ENCODE data around the gene ZSCAN5A.

ZSCAN5A gene

DNA sequence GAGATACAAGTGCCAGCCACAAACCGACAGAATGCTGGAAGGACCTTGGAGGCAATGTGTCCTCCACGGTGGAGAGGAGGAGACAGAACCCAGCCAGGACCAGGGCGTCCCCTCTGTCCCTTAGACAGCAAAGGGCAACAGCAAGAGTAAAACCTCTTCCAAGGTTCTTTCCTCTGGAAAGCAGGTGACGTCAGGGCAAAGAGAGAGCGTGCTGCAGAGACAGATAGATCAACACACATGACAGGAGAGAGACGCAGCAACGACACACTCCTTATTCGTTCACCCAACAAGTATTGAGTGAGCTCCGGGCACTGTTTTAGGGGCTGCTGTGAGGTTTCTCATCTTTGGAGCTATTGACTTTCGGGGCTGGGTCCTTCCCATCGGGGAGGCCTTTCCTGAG, 140.1 kb downstream of the ZSCAN5A start:
- DNase-seq, result no peak
- in situ Hi-C loops (cut with MboI; ENCODE audit: low pct_unique_long_range_greater_than_20kb, low sequenced_read_pairs), result no loop called here

DNA sequence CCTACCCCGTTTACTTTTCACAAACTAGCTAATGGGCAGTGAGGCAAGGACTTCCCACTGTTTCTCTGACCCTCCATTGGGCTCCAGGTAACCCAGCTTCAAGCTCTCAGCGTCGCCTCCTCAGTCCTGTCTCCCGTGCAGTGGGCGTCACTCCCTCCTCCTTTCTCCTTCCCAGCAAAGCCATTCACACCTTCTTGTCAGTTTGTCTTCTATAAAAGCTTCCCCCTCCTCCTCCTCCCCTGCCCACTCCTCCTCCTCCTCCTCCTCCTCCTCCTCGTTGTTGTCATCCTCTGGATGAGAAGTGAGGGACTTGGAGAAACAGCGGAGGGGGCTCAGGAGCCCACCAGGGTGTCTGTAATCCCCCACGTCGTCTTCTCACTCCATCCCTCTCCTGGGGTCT, 140.6 kb downstream of the ZSCAN5A start:
- no peak for DNase-seq
- in situ Hi-C loops (cut with MboI; ENCODE audit: low pct_unique_long_range_greater_than_20kb, low sequenced_read_pairs), result no loop called here
